ENCODE measurements around the gene CBFA2T3. TPM values are rescaled to one million over a fixed set of nuclear protein-coding genes. Genes with fewer than 3 reads are reported as not detected.

Gene CBFA2T3
- polyA plus RNA-seq, 3 donors = 5.3 to 32.2 (median 6.2) TPM

DNA sequence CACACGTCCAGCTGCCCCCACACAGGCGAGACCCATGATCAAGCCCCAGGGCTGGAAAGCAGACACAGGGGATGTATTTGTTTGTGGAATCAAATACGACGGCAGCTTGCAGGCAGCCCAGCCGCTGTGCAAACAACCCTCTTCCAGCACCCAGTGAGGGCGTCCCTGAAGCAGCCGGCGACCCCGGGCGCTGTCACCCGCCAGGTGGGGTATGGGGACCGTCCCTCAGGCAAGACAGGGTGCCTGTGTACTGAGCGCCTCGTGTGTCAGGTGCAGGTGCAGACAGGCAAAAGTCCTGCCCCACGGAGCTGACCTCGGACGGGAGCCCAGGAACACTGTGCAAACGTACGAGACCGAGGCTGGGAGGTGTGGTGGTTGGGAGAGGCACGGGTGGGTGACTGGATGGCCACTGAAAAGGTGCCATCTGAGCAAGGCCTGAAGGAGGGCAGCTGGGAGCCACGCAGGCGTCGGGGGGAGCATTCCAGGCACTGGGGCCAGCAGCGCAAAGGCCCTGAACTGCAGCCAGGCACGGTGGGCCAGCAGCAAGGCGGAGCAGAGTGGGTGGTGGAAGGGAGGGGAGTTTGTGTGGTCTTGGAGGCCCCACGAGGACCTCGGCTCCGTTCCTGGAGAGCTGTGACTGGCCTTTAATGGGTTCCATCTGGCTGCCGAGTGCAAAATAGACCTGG is 48.5 kb downstream of the CBFA2T3 start:
- Histone ChIP-seq H3K9ac (ENCODE audit: insufficient read depth, low read length, poor library complexity, severe bottlenecking) (no peak overlapping the region), H4K20me1 (ENCODE audit: insufficient read depth, low read length) (peaks cover 97% of the 10 kb centered on the region), H3K27me3 (ENCODE audit: control insufficient read depth in 2 of 2, insufficient read depth in 2 of 2, low read length in 2 of 2) (no peaks in the 10 kb centered on the region), H2AFZ (ENCODE audit: insufficient read depth, low read depth, low read length, poor library complexity, severe bottlenecking) (no peak overlapping the region), H3K9me3 (replicated peaks in 1 of 2; ENCODE audit: control insufficient read depth in 1 of 2, insufficient read depth in 1 of 2, low read length in 2 of 2) (no peaks in the 10 kb centered on the region), H3K4me2 (replicated peaks; ENCODE audit: extremely low read depth, low read length, poor library complexity, severe bottlenecking) (no peak overlapping the region), H3K4me1 (ENCODE audit: control insufficient read depth in 1 of 2, insufficient read depth in 2 of 2, low read length in 2 of 2) (no peaks in the 10 kb centered on the region), H3K79me2 (ENCODE audit: insufficient read depth, low read length) (peaks cover 69% of the 10 kb centered on the region), H3K4me3 (replicated peaks in 1 of 3; ENCODE audit: low read depth in 2 of 3, low read length in 3 of 3) (no peak overlapping the region), H3K36me3 (replicated peaks in 1 of 2; ENCODE audit: control insufficient read depth in 1 of 2, insufficient read depth in 2 of 2, low read length in 2 of 2) (peaks cover 16 to 23% of the 10 kb centered on the region in 2 donors), H3K27ac (ENCODE audit: low read depth in 1 of 2, low read length in 2 of 2) (no peak overlapping the region)
- intact Hi-C loops (cut with micrococcal nuclease) = no loop called here
- Mint-ChIP-seq H3K9me3 (peaks cover 0 to 3% (median 0%) of the 10 kb centered on the region in 7 donors), H3K27me3 (ENCODE audit: low read depth in 3 of 3) (peaks cover 0 to 2% (median 0%) of the 10 kb centered on the region in 3 donors), H3K36me3 (peaks cover 18 to 46% of the 10 kb centered on the region in 2 donors), H3K27ac (peak overlapping the region in 1 of 7 donors; percentile 54), H3K4me3 (no peak overlapping the region), H3K4me1 (peaks cover 9% of the 10 kb centered on the region)
- TF ChIP-seq, protein P1, sequence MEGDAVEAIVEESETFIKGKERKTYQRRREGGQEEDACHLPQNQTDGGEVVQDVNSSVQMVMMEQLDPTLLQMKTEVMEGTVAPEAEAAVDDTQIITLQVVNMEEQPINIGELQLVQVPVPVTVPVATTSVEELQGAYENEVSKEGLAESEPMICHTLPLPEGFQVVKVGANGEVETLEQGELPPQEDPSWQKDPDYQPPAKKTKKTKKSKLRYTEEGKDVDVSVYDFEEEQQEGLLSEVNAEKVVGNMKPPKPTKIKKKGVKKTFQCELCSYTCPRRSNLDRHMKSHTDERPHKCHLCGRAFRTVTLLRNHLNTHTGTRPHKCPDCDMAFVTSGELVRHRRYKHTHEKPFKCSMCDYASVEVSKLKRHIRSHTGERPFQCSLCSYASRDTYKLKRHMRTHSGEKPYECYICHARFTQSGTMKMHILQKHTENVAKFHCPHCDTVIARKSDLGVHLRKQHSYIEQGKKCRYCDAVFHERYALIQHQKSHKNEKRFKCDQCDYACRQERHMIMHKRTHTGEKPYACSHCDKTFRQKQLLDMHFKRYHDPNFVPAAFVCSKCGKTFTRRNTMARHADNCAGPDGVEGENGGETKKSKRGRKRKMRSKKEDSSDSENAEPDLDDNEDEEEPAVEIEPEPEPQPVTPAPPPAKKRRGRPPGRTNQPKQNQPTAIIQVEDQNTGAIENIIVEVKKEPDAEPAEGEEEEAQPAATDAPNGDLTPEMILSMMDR (IDR thresholded peaks at IDR 0.05) = no peak
- WGBS (ENCODE audit: insufficient coverage) = 88% methylated on average over 30 of the region's 31 CpGs
- no peak for DNase-seq

DNA sequence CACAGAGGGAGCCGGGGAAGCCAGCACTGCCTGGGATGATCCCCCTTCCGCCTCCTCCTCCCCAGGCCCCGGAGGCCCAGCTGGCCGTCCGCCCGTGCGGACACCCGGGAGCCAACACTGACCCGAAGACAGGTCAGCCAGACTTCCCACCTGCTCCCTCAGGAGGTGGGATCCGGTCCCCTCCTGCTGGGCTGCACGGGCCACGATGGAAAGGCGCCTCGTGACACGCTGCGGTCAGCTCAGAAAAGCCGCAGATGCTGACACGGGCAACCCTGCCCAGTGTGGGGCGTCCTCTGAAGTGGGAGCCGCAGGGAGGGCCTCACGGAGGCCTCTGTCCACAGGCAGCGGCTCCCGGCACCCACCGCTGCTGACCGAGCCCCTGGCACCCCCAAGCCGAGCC is 49.3 kb downstream of the CBFA2T3 start:
- peaks cover 99% of the 10 kb centered on the region for H4K20me1 ChIP-seq (ENCODE audit: insufficient read depth, low read length)
- H3K27ac ChIP-seq (ENCODE audit: low read depth in 1 of 2, low read length in 2 of 2) = no peak overlapping the region
- H3K9me3 Mint-ChIP-seq = peaks cover 0 to 3% (median 0%) of the 10 kb centered on the region in 7 donors
- peaks cover 0 to 8% (median 0%) of the 10 kb centered on the region in 3 donors for H3K27me3 Mint-ChIP-seq (ENCODE audit: low read depth in 3 of 3)
- TF ChIP-seq, protein P1 (IDR thresholded peaks at IDR 0.05) = no peak
- H2AFZ ChIP-seq (ENCODE audit: insufficient read depth, low read depth, low read length, poor library complexity, severe bottlenecking) = no peak overlapping the region
- H3K4me1 Mint-ChIP-seq = peaks cover 16% of the 10 kb centered on the region
- no peak overlapping the region for H3K4me3 Mint-ChIP-seq
- no peaks in the 10 kb centered on the region for H3K9me3 ChIP-seq (replicated peaks in 1 of 2; ENCODE audit: control insufficient read depth in 1 of 2, insufficient read depth in 1 of 2, low read length in 2 of 2)
- H3K36me3 ChIP-seq (replicated peaks in 1 of 2; ENCODE audit: control insufficient read depth in 1 of 2, insufficient read depth in 2 of 2, low read length in 2 of 2) = peaks cover 16 to 23% of the 10 kb centered on the region in 2 donors
- H3K4me3 ChIP-seq (replicated peaks in 1 of 3; ENCODE audit: low read depth in 2 of 3, low read length in 3 of 3) = no peak overlapping the region
- H3K4me2 ChIP-seq (replicated peaks; ENCODE audit: extremely low read depth, low read length, poor library complexity, severe bottlenecking) = no peak overlapping the region
- peaks cover 18 to 44% of the 10 kb centered on the region in 2 donors for H3K36me3 Mint-ChIP-seq
- no peak overlapping the region for H3K27ac Mint-ChIP-seq
- intact Hi-C loops (cut with micrococcal nuclease) = no loop called here
- no peak for DNase-seq
- WGBS (ENCODE audit: insufficient coverage) = 96% methylated on average over 19 of the region's 26 CpGs
- H3K79me2 ChIP-seq (ENCODE audit: insufficient read depth, low read length) = peaks cover 73% of the 10 kb centered on the region
- H3K4me1 ChIP-seq (ENCODE audit: control insufficient read depth in 1 of 2, insufficient read depth in 2 of 2, low read length in 2 of 2) = peaks cover 0 to 7% of the 10 kb centered on the region in 2 donors
- H3K27me3 ChIP-seq (ENCODE audit: control insufficient read depth in 2 of 2, insufficient read depth in 2 of 2, low read length in 2 of 2) = no peaks in the 10 kb centered on the region
- H3K9ac ChIP-seq (ENCODE audit: insufficient read depth, low read length, poor library complexity, severe bottlenecking) = no peak overlapping the region

Measured in CD14-positive monocyte (primary cell).